ENCODE data around the gene HAPSTR1. TPM values are rescaled to one million over a fixed set of nuclear protein-coding genes. Genes with fewer than 3 reads are reported as not detected.

Gene HAPSTR1
- total RNA-seq, 1 experiment from 2014 or later, result 49.9 TPM

- no peak for DNase-seq (ENCODE audit: low read depth, low spot score)
- Histone ChIP-seq H3K27ac (ENCODE audit: low read length) (no peak overlapping the region), H3K36me3 (ENCODE audit: control insufficient read depth, insufficient read depth, low read length) (peaks cover 36% of the 10 kb centered on the region), H3K9me3 (ENCODE audit: control insufficient read depth, insufficient read depth, low read depth, low read length) (no peaks in the 10 kb centered on the region), H3K4me1 (ENCODE audit: control insufficient read depth, insufficient read depth, low read length) (peaks cover 54% of the 10 kb centered on the region), H3K27me3 (ENCODE audit: control insufficient read depth, insufficient read depth, low read length) (no peaks in the 10 kb centered on the region), H3K4me3 (ENCODE audit: low read depth in 2 of 2, low read length in 2 of 2) (peak overlapping the region; percentile 2 to 93; a peak in 2 of 4 replicates)
- ChIA-PET CTCF (no interaction called here), POLR2A (interaction anchor here (0.6 kb wide), 1 partner anchor 17 kb away, joined by 14 read pairs; no protein-coding TSS in a partner anchor)
- intact Hi-C loops (cut with micrococcal nuclease; ENCODE audit: unreplicated experiment) (loop anchor here (10.0 kb wide), 1 partner anchor 141 kb away; no protein-coding TSS in a partner anchor), in situ Hi-C loops (cut with HindIII; ENCODE audit: low pct_unique_long_range_greater_than_20kb, low sequenced_read_pairs) (no loop called here)
- TF ChIP-seq POLR2AphosphoS5 (IDR thresholded peaks at IDR 0.05; ENCODE audit: low read depth, low read length), result no peak
- no peak for TF ChIP-seq TCF7L2 (IDR thresholded peaks at IDR 0.05; ENCODE audit: low read depth, low read length)
- TF ChIP-seq CTCF (IDR thresholded peaks at IDR 0.05), result no peak
- TF ChIP-seq SIN3A (IDR thresholded peaks at IDR 0.05; ENCODE audit: borderline replicate concordance, insufficient read depth, low read depth, low read length), result no peak
- TF ChIP-seq, protein P1, sequence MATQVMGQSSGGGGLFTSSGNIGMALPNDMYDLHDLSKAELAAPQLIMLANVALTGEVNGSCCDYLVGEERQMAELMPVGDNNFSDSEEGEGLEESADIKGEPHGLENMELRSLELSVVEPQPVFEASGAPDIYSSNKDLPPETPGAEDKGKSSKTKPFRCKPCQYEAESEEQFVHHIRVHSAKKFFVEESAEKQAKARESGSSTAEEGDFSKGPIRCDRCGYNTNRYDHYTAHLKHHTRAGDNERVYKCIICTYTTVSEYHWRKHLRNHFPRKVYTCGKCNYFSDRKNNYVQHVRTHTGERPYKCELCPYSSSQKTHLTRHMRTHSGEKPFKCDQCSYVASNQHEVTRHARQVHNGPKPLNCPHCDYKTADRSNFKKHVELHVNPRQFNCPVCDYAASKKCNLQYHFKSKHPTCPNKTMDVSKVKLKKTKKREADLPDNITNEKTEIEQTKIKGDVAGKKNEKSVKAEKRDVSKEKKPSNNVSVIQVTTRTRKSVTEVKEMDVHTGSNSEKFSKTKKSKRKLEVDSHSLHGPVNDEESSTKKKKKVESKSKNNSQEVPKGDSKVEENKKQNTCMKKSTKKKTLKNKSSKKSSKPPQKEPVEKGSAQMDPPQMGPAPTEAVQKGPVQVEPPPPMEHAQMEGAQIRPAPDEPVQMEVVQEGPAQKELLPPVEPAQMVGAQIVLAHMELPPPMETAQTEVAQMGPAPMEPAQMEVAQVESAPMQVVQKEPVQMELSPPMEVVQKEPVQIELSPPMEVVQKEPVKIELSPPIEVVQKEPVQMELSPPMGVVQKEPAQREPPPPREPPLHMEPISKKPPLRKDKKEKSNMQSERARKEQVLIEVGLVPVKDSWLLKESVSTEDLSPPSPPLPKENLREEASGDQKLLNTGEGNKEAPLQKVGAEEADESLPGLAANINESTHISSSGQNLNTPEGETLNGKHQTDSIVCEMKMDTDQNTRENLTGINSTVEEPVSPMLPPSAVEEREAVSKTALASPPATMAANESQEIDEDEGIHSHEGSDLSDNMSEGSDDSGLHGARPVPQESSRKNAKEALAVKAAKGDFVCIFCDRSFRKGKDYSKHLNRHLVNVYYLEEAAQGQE (IDR thresholded peaks at IDR 0.05; ENCODE audit: insufficient read depth in 1 of 2, low read depth in 2 of 2, low read length in 1 of 2), result no peak
- ATAC-seq, result no peak
- no TSS peak for BruUV-seq (replicated peaks)
Observed at GRCh38 chr16:9095656-9096397, 4.4 kb downstream of the HAPSTR1 start.

DNA sequence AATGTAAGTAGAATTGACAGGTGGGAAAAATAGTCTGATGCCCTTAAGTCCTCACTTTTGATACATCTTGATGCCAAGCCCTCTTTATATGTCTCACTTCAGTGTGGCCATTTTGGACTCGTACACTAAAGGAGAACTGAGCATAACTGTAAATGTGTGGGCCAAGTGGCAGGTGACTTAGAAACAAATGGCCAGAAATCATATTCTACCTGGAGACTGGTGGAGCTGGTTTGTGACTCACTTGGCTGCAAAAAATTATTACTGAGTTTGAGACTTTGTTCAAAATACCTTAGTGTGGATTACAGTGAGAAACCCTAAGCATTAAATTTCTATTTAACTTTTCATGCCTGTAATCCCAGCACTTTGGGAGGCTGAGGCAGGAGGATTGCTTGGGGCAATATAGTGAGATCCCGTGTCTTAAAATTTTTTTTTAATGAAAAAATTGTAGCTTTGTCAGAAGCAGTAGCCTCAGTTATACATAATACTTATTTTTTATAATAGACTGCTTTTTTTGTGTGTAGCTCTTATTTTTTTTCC is 5.0 kb downstream of the HAPSTR1 start:
- Histone ChIP-seq H3K27me3 (ENCODE audit: control insufficient read depth, insufficient read depth, low read length) (no peaks in the 10 kb centered on the region), H3K4me1 (ENCODE audit: control insufficient read depth, insufficient read depth, low read length) (peaks cover 54% of the 10 kb centered on the region), H3K27ac (ENCODE audit: low read length) (no peak overlapping the region), H3K9me3 (ENCODE audit: control insufficient read depth, insufficient read depth, low read depth, low read length) (no peaks in the 10 kb centered on the region), H3K36me3 (ENCODE audit: control insufficient read depth, insufficient read depth, low read length) (peaks cover 42% of the 10 kb centered on the region), H3K4me3 (ENCODE audit: low read depth in 2 of 2, low read length in 2 of 2) (no peak overlapping the region)
- DNase-seq (ENCODE audit: low read depth, low spot score), result no peak
- intact Hi-C loops (cut with micrococcal nuclease; ENCODE audit: unreplicated experiment), result loop anchor here (10.0 kb wide), 1 partner anchor 142 kb away; no protein-coding TSS in a partner anchor
- in situ Hi-C loops (cut with HindIII; ENCODE audit: low pct_unique_long_range_greater_than_20kb, low sequenced_read_pairs), result no loop called here
- ChIA-PET CTCF (no interaction called here), POLR2A (interaction anchor here (0.6 to 1.5 kb wide), 3 partner anchors 13 to 57 kb away, joined by 3 to 14 read pairs (median 3); no protein-coding TSS in a partner anchor)
- ATAC-seq, result no peak
- no TSS peak for BruUV-seq (replicated peaks)
- TF ChIP-seq POLR2AphosphoS5 (IDR thresholded peaks at IDR 0.05; ENCODE audit: low read depth, low read length) (no peak), CTCF (IDR thresholded peaks at IDR 0.05) (no peak), TCF7L2 (IDR thresholded peaks at IDR 0.05; ENCODE audit: low read depth, low read length) (no peak), SIN3A (IDR thresholded peaks at IDR 0.05; ENCODE audit: borderline replicate concordance, insufficient read depth, low read depth, low read length) (no peak)
- TF ChIP-seq, protein P1 (IDR thresholded peaks at IDR 0.05; ENCODE audit: insufficient read depth in 1 of 2, low read depth in 2 of 2, low read length in 1 of 2), result no peak

Measured in Panc1 (cell line).